HG03135 (cell line): Measurements from ENCODE around the gene KLHL42.

Experiments
- ATAC-seq: cut with Tn5 transposase; IDR thresholded peaks from one replicate; pipeline ENCODE4 v1.9.1; 2021; ENCODE audit warnings: mild to moderate bottlenecking, moderate library complexity; ENCODE audit not compliant: unreplicated experiment

The KLHL42 gene

GRCh38 chr12:27851311-27851710, 71.3 kb downstream of the KLHL42 start:
- ATAC-seq = no peak

GRCh38 chr12:27852117-27852516, 72.1 kb downstream of the KLHL42 start:
- no peak for ATAC-seq
